Measurements from ENCODE around the gene A4GALT.

The A4GALT gene

GRCh38 chr22:42717197-42717928 lies 3.3 kb downstream of the A4GALT start:
- no peak for DNase-seq (ENCODE audit: low spot score)
- TF ChIP-seq, protein P1, sequence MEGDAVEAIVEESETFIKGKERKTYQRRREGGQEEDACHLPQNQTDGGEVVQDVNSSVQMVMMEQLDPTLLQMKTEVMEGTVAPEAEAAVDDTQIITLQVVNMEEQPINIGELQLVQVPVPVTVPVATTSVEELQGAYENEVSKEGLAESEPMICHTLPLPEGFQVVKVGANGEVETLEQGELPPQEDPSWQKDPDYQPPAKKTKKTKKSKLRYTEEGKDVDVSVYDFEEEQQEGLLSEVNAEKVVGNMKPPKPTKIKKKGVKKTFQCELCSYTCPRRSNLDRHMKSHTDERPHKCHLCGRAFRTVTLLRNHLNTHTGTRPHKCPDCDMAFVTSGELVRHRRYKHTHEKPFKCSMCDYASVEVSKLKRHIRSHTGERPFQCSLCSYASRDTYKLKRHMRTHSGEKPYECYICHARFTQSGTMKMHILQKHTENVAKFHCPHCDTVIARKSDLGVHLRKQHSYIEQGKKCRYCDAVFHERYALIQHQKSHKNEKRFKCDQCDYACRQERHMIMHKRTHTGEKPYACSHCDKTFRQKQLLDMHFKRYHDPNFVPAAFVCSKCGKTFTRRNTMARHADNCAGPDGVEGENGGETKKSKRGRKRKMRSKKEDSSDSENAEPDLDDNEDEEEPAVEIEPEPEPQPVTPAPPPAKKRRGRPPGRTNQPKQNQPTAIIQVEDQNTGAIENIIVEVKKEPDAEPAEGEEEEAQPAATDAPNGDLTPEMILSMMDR (IDR thresholded peaks at IDR 0.05; ENCODE audit: extremely low read depth, missing control alignments) = no peak

DNA sequence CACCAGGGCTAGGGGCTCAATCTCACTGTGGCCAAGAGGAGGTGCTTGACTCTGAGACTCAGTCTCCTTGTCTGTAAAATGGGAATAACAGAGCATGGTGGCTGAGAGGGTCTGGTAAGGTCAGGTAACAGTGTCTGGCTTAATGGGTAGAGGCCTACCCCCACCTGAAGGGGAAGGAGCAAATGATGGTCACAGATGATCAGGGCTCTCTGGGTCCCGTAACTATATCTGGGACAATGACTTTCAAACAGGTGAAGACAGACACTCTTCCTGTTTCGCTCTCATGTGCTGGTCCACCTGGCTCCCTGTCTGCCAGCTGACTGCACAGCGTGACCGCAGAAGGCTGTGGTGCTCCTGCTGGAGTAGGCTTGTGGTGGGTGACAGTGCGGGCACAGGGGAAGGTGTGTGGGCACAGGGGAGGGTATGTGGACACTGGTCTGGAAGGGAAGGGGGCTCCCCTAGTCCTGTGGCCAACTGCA lies 4.0 kb downstream of the A4GALT start:
- DNase-seq (ENCODE audit: low spot score) = peak; percentile 64
- TF ChIP-seq, protein P1 (IDR thresholded peaks at IDR 0.05; ENCODE audit: extremely low read depth, missing control alignments) = no peak

DNA sequence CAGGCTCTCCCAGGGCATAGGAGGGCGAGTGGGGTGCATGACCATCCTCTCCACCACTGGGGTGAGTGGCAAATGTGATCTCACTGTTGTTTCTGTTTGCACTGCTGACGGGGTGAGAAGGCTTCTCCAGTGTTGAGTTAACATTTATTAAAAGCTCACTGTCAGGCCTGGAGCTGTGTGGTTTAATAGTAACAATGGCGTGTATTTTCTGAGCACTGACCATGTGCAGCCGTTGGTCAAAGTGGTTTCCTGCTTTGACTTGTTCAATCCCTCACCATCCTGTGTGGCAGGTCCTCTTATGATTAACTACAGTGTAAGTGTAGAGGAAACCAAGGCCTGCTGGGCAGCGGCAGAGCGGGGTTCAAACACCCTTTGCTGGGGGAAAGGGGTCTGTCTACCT lies 4.4 kb downstream of the A4GALT start:
- TF ChIP-seq, protein P1 (IDR thresholded peaks at IDR 0.05; ENCODE audit: extremely low read depth, missing control alignments) = no peak
- peak; percentile 49 for DNase-seq (ENCODE audit: low spot score)

GRCh38 chr22:42714768-42715390 lies 5.8 kb downstream of the A4GALT start:
- TF ChIP-seq, protein P1 (IDR thresholded peaks at IDR 0.05; ENCODE audit: extremely low read depth, missing control alignments) = no peak

DNA sequence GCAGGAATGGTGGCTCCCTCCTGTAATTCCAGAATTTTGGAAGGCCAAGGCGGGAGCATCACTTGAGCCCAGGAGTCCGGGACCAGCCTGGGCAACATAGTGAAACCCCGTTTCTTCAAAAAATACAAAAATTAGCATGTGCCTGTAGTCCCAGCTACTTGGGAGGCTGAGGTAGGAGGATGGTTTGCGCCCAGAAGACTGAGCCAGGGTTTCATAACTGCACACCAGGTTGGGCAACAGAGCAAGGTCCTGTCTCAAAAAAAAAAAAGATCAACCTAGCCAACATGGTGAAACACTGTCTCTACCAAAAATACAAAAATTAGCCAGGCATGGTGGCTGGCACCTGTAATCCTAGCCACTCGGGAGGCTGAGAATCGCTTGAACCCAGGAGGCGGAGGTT lies 6.4 kb downstream of the A4GALT start:
- TF ChIP-seq, protein P1 (IDR thresholded peaks at IDR 0.05; ENCODE audit: extremely low read depth, missing control alignments) = no peak
- no peak for DNase-seq (ENCODE audit: low spot score)

More at GRCh38 chr22:42714768-42715390, 5.8 kb downstream of the A4GALT start:
- no peak for DNase-seq (ENCODE audit: low spot score)

DNA sequence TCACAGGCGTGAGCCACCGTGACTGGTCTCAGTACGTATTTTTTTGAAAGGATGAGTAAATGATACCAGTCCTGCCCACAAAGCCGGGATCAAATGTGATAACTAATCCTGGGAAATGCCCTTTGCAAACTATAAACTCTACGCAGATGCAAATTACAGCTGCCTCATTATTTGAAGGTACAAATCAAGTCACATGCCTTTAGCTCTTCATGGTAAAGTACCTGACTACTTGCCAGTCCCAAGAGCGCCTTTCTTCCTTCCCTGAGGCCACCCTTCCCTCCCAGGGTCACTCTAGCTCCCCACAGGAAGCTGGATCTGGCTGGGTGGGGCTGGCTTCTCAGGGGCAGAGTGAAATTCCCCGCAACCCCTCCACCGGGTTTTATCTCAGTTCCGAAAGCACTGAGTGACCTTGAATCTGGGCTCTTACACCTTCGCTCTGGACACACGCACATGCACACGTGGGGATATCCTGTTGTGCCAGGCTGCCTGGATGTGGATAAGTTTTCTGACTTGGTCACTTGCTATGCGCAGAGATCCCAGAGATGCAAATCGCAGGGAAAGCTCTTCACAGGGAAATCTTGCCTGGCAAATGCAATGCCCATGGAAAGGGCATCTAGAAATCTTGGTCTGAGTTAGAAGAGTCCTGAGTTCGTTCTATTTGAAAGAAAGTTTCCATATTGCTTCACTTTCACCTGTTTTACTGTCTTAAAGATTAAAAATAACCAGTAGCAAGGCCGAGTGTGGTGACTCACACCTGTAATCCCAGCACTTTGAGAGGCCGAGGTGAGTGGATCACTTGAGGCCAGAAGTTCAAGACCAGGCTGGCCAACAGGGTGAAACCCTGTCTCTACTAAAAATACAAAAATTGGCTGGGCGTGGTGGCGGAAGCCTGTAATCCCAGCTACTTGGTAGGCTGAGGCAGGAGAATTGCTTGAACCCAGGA lies 8.5 kb downstream of the A4GALT start:
- DNase-seq (ENCODE audit: low spot score) = no peak
- TF ChIP-seq, protein P1 (IDR thresholded peaks at IDR 0.05; ENCODE audit: extremely low read depth, missing control alignments) = no peak

Measured in GM20000 (cell line).